CD4-positive, alpha-beta T cell treated with Interleukin-4 for 1 hour (primary cell): ENCODE measurements around the gene LGALS9C.
"Not testable (repeated sequence)": the region's sequence is repeated elsewhere in the genome, so short reads cannot be mapped to it uniquely, and the experiment has no call there.

ENCODE experiments used
- DNase-seq, 2 donors: peaks; one replicate each; pipeline ENCODE4 v3.0.0-alpha.2; 2020 to 2022

Gene LGALS9C

DNA sequence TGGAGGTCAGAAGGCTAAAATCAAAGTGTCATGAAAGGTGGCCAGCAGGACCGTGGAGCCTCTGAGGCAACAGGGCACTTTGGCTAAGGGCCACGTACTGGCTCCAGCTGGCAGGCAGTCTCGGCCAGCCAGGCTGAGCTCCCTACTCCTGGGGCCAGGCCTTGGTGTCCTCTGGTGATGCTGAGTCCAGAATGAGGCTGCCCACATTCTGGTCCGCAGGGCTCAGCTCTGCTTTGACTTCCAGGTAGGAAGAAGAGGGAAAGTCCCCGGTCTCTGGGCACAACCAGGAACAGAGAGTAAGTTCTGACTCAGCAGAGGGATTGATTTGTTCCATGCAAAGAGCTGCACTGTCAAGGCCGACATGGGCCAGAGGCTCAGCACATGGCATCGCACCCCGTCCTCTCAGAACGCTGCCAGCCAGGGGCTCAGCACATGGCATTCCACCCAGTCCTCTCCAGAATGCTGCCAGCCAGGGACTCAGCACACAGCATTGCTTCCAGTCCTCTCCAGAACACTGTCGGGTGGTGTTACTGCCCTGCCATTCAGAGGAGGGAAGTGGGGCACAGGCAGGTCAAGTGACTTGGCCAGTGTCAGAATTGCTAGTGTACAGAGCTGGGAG is 2.5 kb downstream of the LGALS9C start:
- not testable (repeated sequence) for DNase-seq

DNA sequence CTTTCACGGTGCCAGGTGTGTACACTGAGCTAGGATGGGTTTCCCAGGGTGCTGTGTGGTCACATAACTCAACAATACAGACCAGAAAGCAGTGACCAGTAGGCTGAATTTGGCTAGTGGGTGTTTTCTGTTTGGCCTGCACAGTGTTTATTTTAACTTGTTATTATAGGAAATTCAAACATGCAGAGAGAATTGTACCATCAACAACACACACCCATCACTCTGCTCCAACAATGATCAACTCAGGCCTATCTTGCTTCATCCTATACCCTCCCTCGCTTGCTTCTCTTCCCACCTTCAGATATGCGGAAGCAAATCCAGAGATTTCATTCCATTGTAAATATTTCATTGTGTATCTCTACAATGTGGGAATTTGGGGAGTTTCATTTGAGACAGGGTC is 5.2 kb downstream of the LGALS9C start:
- not testable (repeated sequence) for DNase-seq

DNA sequence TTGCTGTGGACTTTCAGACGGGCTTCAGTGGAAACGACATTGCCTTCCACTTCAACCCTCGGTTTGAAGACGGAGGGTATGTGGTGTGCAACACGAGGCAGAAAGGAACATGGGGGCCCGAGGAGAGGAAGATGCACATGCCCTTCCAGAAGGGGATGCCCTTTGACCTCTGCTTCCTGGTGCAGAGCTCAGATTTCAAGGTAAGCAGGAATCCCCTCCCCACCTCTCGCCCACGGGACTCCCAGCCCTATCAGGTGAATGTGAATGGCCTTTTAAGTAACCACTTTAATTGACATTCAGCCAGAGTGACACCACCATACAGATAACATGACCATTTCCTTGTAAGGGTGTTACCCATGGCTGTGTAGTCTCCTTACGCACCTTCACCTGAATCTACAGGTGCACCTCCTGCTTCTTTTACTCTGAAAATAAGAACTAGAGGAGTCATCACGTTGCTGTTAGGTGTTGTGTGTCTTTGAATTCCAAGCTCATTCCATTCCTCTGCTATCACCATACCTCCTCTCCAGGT is 9.4 kb downstream of the LGALS9C start:
- DNase-seq = not testable (repeated sequence)

DNA sequence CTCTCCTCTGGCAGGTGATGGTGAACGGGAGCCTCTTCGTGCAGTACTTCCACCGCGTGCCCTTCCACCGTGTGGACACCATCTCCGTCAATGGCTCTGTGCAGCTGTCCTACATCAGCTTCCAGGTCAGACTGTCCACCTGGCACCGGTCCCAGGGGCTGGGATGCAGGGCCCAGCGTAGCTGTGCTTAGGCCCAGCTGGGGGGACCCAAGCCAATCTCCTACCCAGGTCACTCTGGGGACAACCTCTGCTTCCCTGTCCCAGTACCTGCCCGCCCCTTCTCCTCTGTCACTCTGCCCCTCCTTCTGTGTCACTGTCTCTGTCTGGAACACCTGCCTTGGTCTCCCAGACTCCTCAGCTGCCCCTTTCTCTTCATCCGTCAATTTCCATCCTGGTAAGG is 11.0 kb downstream of the LGALS9C start:
- not testable (repeated sequence) for DNase-seq

DNA sequence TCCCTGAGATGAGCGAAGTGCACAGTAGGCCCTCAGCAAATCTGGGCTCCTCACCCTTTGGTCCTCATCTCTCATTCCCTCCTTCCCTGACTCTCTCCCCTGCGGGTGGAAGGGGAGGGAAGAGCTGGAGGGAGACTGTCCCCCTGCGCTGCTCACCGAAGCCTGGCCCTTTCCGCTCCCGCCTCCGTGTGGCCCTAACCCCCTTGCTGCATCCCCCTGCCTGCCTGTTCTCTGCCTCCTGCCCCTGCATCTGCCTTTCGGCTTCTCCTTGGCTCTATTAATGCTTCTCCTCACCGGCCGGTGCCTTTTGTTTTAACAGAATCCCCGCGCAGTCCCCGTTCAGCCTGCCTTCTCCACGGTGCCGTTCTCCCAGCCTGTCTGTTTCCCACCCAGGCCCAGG is 12.0 kb downstream of the LGALS9C start:
- not testable (repeated sequence) for DNase-seq

DNA sequence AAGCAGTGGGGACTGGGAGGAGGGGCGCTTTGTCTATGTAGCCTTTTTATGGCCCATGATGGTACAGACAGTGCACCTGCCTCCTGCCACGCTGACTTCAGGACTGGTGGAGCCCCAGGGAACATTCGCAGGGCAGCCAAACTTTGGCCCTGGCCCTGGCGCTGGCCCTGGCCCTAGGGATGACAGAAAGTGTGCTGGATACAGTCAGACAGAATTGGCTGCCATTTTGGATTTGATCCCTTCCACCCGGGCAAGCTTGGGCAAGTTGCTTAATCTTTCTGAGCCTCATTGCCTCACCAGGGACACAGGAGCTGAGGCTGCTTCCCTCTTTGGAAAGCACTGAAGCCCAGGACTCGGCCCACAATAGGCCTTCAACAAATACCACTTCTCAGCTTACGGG is 13.4 kb downstream of the LGALS9C start:
- not testable (repeated sequence) for DNase-seq

DNA sequence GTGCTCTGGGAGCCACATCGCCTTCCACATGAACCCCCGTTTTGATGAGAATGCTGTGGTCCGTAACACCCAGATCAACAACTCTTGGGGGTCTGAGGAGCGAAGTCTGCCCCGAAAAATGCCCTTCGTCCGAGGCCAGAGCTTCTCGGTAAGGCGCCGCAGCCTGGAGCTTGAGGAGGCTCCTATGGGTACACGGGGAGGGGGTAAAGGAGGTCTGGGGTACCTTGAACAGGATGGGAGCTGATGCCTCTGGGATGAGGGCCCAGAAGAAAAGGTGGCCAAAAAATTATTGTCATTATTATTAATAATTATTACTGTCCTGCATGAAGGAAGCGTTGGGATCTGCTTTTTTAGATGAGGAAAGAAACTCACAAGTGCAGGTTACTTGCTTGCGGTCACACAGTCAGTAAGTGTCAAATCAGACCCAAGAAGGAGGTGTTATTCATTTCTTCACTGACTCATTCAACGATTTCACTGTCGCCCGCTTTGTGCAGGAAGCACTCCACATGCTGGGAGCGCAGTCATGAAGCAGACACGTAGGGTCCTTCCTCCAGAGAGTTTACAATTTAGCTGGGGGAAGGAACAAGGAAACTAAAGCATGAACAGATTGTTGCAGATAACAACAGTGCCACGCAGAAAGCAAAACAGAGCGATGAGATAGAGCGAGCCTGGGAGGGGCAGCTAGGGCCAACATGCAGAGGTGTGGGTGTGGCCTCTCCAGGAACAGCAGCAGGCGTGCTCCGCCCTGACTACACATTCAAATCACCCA is 16.3 kb downstream of the LGALS9C start:
- peak in 1 of 2 donors; percentile 3 for DNase-seq

DNA sequence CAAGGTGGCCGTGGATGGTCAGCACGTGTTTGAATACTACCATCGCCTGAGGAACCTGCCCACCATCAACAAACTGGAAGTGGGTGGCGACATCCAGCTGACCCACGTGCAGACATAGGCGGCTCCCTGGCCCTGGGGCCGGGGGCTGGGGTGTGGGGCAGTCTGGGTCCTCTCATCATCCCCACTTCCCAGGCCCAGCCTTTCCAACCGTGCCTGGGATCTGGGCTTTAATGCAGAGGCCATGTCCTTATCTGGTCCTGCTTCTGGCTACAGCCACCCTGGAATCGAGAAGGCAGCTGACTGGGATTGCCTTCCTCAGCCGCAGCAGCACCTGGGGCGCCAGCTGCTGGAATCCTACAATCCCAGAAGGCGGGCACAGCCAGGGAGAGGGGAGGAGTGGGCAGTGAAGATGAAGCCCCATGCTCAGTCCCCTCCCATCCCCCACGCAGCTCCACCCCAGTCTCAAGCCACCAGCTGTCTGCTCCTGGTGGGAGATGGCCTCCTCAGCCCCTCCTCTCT is 17.7 kb downstream of the LGALS9C start:
- not testable (repeated sequence) for DNase-seq

DNA sequence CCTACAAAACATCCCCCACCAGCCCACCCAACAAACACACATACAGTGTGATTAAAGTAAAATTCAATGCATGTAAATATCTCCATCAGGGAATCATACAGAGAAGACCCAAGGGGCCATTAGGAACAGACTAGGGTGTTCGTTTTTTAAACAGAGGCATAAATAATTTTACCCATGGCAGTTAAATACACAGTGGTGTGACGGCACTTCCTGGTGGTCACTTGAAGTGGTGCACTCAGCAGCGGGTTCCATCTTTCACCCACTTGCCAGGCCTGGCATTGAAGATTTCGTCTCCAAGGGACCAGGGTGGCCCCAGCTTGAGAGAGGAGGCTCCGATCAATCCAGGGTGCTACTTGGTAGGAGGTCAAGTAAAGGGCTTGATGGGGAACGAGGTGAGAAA is 20.5 kb downstream of the LGALS9C start:
- not testable (repeated sequence) for DNase-seq

DNA sequence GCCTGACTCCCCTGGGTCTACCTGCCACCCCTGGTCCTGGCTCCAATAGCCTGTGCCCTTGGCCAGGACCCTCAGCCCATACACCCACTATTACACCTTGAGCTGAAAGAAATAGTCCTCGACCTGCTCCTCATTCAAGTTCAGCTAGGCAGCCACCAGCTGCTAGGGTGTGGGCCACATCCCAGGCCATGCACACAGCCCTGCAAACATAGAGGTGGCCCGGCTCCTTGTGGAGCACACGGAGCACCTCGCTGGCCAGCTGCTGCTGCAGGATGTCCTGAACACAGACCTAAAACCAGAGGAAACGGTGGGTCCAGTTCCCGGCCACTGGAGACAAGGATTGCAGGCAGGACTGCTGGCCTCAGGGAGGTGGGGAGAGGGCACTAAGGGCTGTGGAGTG is 22.5 kb downstream of the LGALS9C start:
- DNase-seq = not testable (repeated sequence)

DNA sequence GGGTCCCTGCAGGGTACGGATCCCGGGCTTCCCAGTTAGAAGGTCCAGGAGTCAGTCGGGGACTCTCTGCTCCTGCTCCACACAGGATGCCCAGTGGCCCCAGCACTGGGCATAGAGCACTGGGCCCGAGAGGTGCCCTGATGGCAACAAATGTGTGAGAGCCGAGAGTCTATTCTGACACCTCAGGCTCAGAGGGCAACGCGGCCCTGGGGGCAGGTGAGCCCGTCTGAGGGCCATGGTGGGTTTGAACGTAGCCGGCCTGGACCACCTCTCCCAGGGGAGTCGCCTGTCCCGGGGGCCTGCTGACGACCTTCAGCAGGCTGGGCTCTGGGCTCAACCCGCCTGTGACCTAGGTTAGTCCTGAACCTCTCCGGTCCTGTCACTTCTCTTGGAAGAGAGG is 23.2 kb downstream of the LGALS9C start:
- not testable (repeated sequence) for DNase-seq

DNA sequence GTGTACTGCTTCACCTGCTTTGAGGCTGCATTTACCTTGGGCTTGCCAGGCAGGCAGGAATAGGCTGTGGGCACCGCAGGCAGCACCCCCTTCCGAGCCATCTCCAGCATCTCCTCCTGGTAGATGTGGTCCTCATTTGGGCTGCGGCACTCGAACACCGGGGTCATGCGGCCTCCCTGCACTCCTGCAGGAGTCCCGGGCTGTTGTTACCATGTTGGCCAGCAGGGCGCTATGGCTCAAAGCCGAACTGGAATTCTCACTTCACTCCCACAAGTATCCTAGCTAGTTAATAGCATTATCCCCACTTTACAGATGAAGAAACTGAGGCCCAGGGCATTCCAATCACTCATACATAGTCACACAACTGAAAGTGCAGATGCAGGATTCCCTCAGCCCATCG is 23.7 kb downstream of the LGALS9C start:
- DNase-seq = not testable (repeated sequence)

DNA sequence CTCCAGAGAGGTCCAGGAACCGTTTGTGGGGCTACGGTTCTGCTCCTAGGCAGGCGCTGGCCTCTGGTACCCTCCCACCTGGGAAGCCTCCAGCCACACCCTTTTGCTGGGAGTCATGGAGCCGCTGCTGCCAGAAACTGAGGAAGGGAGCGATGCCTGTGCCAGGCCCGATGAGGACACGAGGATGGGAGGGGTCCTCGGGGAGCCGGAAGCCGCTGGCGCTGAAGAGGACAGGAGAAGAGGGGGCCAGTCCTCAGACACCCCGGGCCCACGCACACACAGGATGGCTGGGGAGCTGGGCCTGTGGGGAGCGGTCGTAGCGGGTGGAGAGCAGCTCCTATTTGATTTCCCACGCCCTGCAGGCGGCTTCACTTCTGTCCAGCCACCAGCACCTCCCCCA is 24.2 kb downstream of the LGALS9C start:
- DNase-seq = not testable (repeated sequence)

DNA sequence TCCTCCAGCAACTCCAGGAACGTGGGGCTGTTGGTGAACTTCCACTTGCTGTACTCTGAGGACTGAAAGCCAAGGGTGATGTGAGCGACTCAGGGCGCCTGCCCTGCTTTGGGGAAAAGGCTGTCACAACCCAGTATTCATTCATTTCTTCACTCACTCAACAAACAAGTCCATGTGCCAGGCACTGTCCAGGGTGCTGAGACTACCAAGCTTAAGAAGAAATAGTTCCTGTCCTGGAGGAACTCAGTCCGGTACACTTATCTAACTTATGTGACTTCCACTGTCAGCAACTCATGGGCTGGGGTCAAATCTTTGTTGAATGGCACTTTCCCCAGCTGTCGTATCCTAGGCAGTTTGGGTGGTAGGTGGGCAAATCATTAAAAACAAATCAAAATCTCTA is 26.6 kb downstream of the LGALS9C start:
- not testable (repeated sequence) for DNase-seq

DNA sequence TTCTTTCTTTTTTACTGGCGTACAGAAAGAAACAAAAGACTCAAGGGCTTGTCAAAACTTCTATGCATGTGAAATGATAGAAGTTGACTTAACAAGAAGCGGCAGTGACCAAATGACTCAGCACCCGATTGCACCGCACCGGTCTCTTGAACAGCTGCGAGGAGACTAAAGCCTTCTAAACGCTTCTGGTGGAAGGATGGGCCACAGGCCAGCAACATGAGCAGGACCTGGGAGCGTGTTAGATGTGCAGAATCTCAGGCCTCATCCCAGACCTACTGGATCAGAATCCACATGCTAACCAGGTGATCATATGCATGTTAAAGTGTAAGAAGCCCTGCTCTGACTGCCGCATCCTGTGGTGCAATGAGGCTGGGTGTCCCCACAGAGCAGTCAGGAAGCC is 31.1 kb downstream of the LGALS9C start:
- DNase-seq = not testable (repeated sequence)

DNA sequence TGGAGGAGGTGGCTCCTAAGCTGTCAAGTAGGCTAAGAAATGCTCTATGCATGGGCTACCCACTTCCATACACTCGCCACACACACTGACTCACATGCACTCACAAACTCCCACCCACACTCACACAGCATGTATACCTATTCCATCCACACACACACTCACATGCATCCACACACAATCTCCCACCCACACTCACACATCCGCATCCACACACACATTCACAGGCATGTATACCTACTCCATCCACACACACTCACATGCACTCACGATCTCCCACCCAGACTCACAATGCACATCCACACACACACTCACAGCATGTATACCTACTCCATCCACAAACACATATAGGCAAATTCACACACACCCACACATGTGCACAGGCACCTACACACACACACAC is 32.1 kb downstream of the LGALS9C start:
- DNase-seq = not testable (repeated sequence)

DNA sequence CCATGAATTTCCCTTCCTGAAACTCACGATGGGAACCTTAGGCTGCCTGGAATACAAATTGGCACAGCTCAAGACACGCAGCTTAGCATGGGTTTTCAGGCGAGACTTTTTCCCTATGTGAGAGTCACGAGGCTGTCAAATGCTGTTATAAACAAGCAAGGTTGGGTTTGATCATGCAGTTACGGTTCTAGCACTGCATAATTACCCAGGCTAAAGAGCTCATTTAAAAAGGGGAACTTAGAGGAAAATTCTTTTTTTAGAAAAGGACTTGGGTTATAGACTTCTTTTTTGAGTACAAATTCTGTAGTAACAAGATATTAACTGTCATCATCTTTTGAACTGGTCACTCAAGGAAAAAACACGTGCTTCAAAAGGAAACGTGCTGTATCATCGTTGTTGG is 44.5 kb downstream of the LGALS9C start:
- not testable (repeated sequence) for DNase-seq

DNA sequence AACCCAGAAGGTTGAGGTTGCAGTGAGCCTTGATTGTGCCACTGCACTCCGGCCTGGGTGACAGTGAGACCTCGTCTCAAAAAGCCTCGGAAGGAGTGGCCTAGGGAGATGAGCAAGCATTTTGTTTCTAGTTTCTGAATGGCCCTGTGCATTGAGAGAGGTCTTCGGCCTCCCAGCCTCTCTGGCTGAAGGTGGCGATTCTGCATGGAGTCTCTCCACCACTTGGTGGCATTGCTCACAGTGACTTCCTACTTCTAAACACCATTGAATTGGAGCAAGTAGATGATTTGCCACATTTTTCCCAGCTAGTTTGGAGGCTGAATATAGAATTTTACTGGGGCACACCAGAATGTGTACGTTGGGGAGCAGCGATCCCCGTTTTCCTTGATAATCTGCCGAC is 48.4 kb downstream of the LGALS9C start:
- not testable (repeated sequence) for DNase-seq

DNA sequence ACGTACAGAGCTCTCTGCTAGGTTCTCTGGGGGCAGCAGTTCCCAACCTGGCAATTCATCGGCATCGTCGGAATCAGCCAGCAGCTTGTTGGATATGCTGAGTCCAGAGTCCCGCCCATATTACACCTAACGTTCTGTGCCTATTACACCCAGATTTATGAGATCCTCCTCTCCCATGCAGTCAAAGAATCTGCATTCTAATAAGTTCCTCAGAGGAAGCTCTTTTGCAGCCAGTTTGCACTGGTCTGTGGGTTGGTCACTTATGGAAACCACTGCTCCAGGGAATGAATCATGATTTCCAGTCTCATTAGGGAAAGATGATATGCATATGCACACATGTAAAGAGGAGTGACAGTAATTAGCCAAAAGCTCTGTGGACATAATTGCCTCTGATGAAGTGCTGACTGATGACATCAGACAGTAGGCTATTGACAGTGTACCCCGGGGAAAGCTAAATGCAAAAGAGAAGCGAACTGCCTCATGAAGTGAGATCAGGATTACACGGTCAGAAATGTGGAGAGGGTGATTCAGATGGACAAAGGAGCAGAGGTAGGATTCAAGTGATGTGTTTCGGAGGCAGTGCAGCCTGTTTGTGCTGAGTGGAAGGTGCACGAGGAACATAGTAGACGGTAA is 49.7 kb downstream of the LGALS9C start:
- DNase-seq = not testable (repeated sequence)

DNA sequence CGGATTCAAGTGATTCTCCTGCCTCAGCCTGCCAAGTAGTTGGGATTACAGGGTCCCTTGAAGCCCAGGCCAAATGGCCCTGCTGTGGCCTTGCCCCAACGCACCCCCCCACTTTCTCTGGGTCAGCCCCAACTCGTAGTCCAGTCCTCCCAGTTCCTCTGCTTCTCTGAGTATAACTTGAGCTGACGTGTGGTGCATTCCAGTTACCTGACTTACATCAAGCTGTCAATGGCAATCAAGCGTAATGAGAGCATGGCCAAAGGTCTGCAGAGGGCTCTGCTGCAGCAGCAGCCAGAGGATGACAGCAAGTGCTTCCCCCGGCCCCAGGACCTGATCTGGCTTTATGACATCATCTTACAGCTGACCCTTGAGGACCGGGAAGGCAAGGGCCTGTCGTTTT is 50.8 kb downstream of the LGALS9C start:
- not testable (repeated sequence) for DNase-seq

DNA sequence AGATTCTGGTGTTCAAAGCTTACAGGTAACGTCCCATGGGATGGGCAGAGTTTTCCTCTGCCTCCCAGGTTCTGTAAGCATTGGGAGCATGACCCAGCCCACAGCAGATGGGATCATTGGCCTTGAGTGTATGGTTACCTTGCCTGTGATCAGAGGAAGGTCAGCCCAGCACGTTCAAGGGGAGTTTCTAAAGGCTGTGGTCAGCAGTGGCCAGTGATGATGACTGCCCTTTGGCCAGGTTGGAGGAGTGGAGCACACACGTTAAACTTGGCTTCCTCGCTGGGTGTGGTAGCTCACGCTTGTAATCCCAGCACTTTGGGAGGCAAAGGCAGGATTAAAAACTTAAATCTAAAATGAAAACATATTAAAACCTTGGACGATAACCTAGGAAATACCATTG is 51.8 kb downstream of the LGALS9C start:
- DNase-seq = not testable (repeated sequence)

DNA sequence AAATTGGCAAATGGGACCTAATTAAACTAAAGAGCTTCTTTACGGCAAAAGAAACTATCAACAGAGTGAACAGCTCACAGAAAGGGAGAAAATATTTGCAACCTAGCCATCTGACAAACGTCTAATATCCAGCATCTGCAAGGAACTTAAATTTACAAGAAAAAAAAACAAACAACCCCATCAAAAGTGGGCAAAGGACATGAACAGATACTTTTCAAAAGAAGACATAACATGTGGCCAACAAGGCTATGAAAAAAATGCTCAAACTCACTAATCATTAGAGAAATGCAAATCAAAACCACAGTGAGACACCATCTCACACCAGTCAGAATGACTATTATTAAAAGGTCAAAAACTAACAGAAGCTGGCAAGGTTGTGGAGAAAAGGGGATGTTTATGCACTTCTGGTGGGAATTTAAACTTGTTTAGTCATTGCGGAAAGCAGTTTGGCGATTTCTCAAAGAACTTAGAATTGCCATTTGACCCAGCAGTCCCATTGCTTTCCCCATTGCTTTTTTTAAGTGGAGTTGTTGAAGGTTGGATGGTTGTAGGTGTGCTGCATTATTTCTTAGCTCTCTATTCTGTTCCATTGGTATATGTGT is 52.4 kb downstream of the LGALS9C start:
- DNase-seq = not testable (repeated sequence)

DNA sequence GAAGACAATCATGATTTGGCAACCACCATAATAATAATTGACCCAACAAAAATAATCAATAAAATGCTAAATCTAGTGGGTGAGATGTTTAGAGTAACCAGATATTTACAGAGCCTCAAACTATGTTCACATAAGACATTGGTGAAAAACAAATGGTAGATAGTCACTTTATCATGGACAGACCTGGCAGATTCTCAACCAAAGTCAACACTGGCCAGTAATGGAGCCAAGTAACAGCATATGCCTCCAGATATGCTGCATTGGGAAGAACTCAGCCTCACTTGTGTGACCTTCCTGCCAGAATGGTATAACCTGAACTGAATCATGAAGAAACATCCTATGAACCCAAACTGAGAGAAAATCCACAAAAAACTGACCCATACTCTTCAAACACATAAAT is 53.8 kb downstream of the LGALS9C start:
- not testable (repeated sequence) for DNase-seq
